Mesenchymal stem cell (in vitro differentiated cells and primary cell): ENCODE measurements around the gene BLMH.

Experiments
- DNase-seq: peaks from one replicate; pipeline ENCODE4 v3.0.0-alpha.2; 2013
- H2AFZ ChIP-seq: one replicate; pipeline ENCODE4 v1.6.1; 2013; ENCODE audit warnings: low read depth, mild to moderate bottlenecking, control low read depth, inconsistent platforms, low read length, moderate library complexity
- H2AK5ac ChIP-seq: 2 replicates; pipeline ENCODE4 v1.6.1; 2013; ENCODE audit warnings: low read length, moderate library complexity, mild to moderate bottlenecking, inconsistent platforms; ENCODE audit not compliant: severe bottlenecking
- H2BK120ac ChIP-seq: one replicate; pipeline ENCODE4 v1.6.1; 2013; ENCODE audit warnings: low read depth, mild to moderate bottlenecking, inconsistent platforms, low read length, moderate library complexity
- H2BK12ac ChIP-seq, 2 experiments: one replicate each; pipeline ENCODE4 v1.6.1; 2013; ENCODE audit warnings: inconsistent platforms in 2 of 2, low read length in 2 of 2, mild to moderate bottlenecking in 2 of 2, moderate library complexity in 2 of 2, control low read depth in 1 of 2
- H2BK15ac ChIP-seq: one replicate; pipeline ENCODE4 v1.6.1; 2013; ENCODE audit warnings: mild to moderate bottlenecking, low read depth, inconsistent platforms; ENCODE audit not compliant: poor library complexity, severe bottlenecking
- H2BK5ac ChIP-seq: 2 replicates; pipeline ENCODE4 v1.6.1; 2013; ENCODE audit warnings: low read depth, mild to moderate bottlenecking, low read length, control low read depth, inconsistent platforms; ENCODE audit not compliant: poor library complexity, severe bottlenecking
- H3K14ac ChIP-seq, 2 experiments: one replicate each; pipeline ENCODE4 v1.6.1; 2013; ENCODE audit warnings: inconsistent platforms in 2 of 2, low read length in 2 of 2, control low read depth in 1 of 2, mild to moderate bottlenecking in 1 of 2, moderate library complexity in 1 of 2
- H3K18ac ChIP-seq, 2 experiments: one replicate each; pipeline ENCODE4 v1.6.1; 2013; ENCODE audit warnings: inconsistent platforms in 2 of 2, low read length in 2 of 2, control low read depth in 1 of 2, low read depth in 1 of 2, mild to moderate bottlenecking in 1 of 2
- H3K23ac ChIP-seq, 2 experiments: one replicate each; pipeline ENCODE4 v1.6.1; 2013; ENCODE audit warnings: inconsistent platforms in 2 of 2, low read length in 2 of 2, mild to moderate bottlenecking in 2 of 2, moderate library complexity in 2 of 2, control low read depth in 1 of 2
- H3K27ac ChIP-seq: 2 replicates; pipeline ENCODE4 v1.5.1; 2013; ENCODE audit warnings: mild to moderate bottlenecking, moderate library complexity, low read length, control low read depth, inconsistent platforms; ENCODE audit not compliant: poor library complexity, severe bottlenecking
- H3K27me3 ChIP-seq, 2 experiments: 2 replicates each; pipeline versions ENCODE4 v1.6.1 to v1.7.0; 2013; ENCODE audit warnings: low read length in 2 of 2, mild to moderate bottlenecking in 2 of 2, moderate library complexity in 2 of 2, control low read depth in 1 of 2, inconsistent platforms in 1 of 2; ENCODE audit not compliant: control insufficient read depth in 1 of 2, insufficient read depth in 1 of 2
- H3K36me3 ChIP-seq, 2 experiments: 2 replicates each; pipeline versions ENCODE4 v1.6.1 to v1.7.0; 2013; ENCODE audit warnings: low read length in 2 of 2, control low read depth in 1 of 2, inconsistent platforms in 1 of 2, low read depth in 1 of 2, mild to moderate bottlenecking in 1 of 2; ENCODE audit not compliant: insufficient read depth in 2 of 2, control insufficient read depth in 1 of 2
- H3K4ac ChIP-seq, 2 experiments: one replicate each; pipeline ENCODE4 v1.6.1; 2013; ENCODE audit warnings: inconsistent platforms in 2 of 2, low read length in 2 of 2, mild to moderate bottlenecking in 2 of 2, moderate library complexity in 2 of 2, control low read depth in 1 of 2, low read depth in 1 of 2
- H3K4me1 ChIP-seq: 2 replicates; pipeline ENCODE4 v1.6.1; 2013; ENCODE audit warnings: low read depth, low read length, control low read depth; ENCODE audit not compliant: control insufficient read depth, insufficient read depth
- H3K4me2 ChIP-seq: 2 replicates; pipeline ENCODE4 v1.6.1; 2013; ENCODE audit warnings: low read length, mild to moderate bottlenecking, inconsistent platforms; ENCODE audit not compliant: poor library complexity, severe bottlenecking
- H3K4me3 ChIP-seq, 2 experiments: 2 replicates each; pipeline versions ENCODE4 v1.5.1 to v1.7.0; 2013; ENCODE audit warnings: low read length in 2 of 2, mild to moderate bottlenecking in 2 of 2, control low read depth in 1 of 2, low read depth in 1 of 2; ENCODE audit not compliant: insufficient read depth in 1 of 2
- H3K79me1 ChIP-seq: replicated peaks from 2 replicates; pipeline ENCODE4 v1.6.1; 2013; ENCODE audit warnings: mild to moderate bottlenecking, control low read depth, low read length, inconsistent platforms; ENCODE audit not compliant: poor library complexity, severe bottlenecking
- H3K9ac ChIP-seq: 2 replicates; pipeline ENCODE4 v1.7.0; 2013; ENCODE audit warnings: mild to moderate bottlenecking, low read length, moderate library complexity
- H3K9me3 ChIP-seq: 2 replicates; pipeline ENCODE4 v1.7.0; 2013; ENCODE audit warnings: mild to moderate bottlenecking, low read length; ENCODE audit not compliant: control insufficient read depth
- H4K8ac ChIP-seq: one replicate; pipeline ENCODE4 v1.6.1; 2013; ENCODE audit warnings: inconsistent platforms, mild to moderate bottlenecking, low read length, moderate library complexity
- H4K91ac ChIP-seq: one replicate; pipeline ENCODE4 v1.6.1; 2013; ENCODE audit warnings: mild to moderate bottlenecking, low read length, inconsistent platforms
- WGBS: methylation state at CpG from one replicate; pipeline ENCODE4 v1.1.7; 2013; ENCODE audit warnings: mixed read lengths; 5-methylcytosine and 5-hydroxymethylcytosine counted together

Gene BLMH

GRCh38 chr17:30217746-30218245 lies 73.9 kb downstream of the BLMH start:
- H3K9ac ChIP-seq = no peak overlapping the region
- no peak for DNase-seq
- 97% methylated on average over 11 of the region's 11 CpGs for WGBS

GRCh38 chr17:30217054-30217453 lies 74.7 kb downstream of the BLMH start:
- no peak overlapping the region for H3K4ac ChIP-seq
- DNase-seq = no peak
- no peak overlapping the region for H3K18ac ChIP-seq
- no peak overlapping the region for H2BK120ac ChIP-seq
- no peak overlapping the region for H3K14ac ChIP-seq
- peaks cover 0 to 3% of the 10 kb centered on the region in 2 experiments for H3K36me3 ChIP-seq
- no peak overlapping the region for H2AFZ ChIP-seq
- no peak overlapping the region for H3K4me2 ChIP-seq
- no peak overlapping the region for H3K4me3 ChIP-seq
- H4K91ac ChIP-seq = no peak overlapping the region
- no peaks in the 10 kb centered on the region for H3K79me1 ChIP-seq
- H3K4me1 ChIP-seq = no peaks in the 10 kb centered on the region
- no peak overlapping the region for H2AK5ac ChIP-seq
- no peak overlapping the region for H2BK5ac ChIP-seq
- no peaks in the 10 kb centered on the region for H3K9me3 ChIP-seq
- peak overlapping the region in 1 of 2 experiments; percentile 9 for H3K23ac ChIP-seq
- no peak overlapping the region for H2BK12ac ChIP-seq
- no peak overlapping the region for H2BK15ac ChIP-seq
- H3K9ac ChIP-seq = no peak overlapping the region
- H3K27ac ChIP-seq = no peak overlapping the region
- peaks cover 14 to 46% of the 10 kb centered on the region in 2 experiments for H3K27me3 ChIP-seq
- WGBS = 97% methylated on average over 6 of the region's 6 CpGs
- H4K8ac ChIP-seq = no peak overlapping the region

More at GRCh38 chr17:30217746-30218245, 73.9 kb downstream of the BLMH start:
- Histone ChIP-seq H2BK120ac (no peak overlapping the region), H4K91ac (no peak overlapping the region), H3K79me1 (no peaks in the 10 kb centered on the region), H3K9me3 (no peaks in the 10 kb centered on the region), H2BK5ac (no peak overlapping the region), H3K18ac (no peak overlapping the region), H2AK5ac (no peak overlapping the region), H3K27me3 (peaks cover 14 to 53% of the 10 kb centered on the region in 2 experiments), H2AFZ (no peak overlapping the region), H3K27ac (no peak overlapping the region), H3K4me3 (no peak overlapping the region), H3K14ac (no peak overlapping the region), H3K4me1 (no peaks in the 10 kb centered on the region), H3K23ac (no peak overlapping the region), H3K4me2 (no peak overlapping the region), H2BK12ac (no peak overlapping the region), H2BK15ac (no peak overlapping the region), H3K4ac (no peak overlapping the region), H4K8ac (no peak overlapping the region), H3K36me3 (peaks cover 0 to 3% of the 10 kb centered on the region in 2 experiments)

- Histone ChIP-seq H2AFZ (peak overlapping the region; percentile 78), H3K9ac (no peak overlapping the region), H2AK5ac (no peak overlapping the region), H3K36me3 (no peaks in the 10 kb centered on the region), H3K9me3 (no peaks in the 10 kb centered on the region), H3K79me1 (no peaks in the 10 kb centered on the region), H3K27ac (no peak overlapping the region), H2BK120ac (no peak overlapping the region), H3K4me3 (no peak overlapping the region), H2BK5ac (no peak overlapping the region), H2BK15ac (no peak overlapping the region), H2BK12ac (no peak overlapping the region), H4K91ac (no peak overlapping the region), H3K23ac (peak overlapping the region in 1 of 2 experiments; percentile 20), H3K18ac (no peak overlapping the region), H3K27me3 (peaks cover 5 to 26% of the 10 kb centered on the region in 2 experiments), H3K4me1 (no peaks in the 10 kb centered on the region), H3K14ac (no peak overlapping the region), H4K8ac (peak overlapping the region; percentile 24), H3K4me2 (no peak overlapping the region), H3K4ac (no peak overlapping the region)
- 90% methylated on average over 11 of the region's 11 CpGs for WGBS
- no peak for DNase-seq
Measured at GRCh38 chr17:30212750-30213149, 79.0 kb downstream of the BLMH start.

- no peak overlapping the region for H4K8ac ChIP-seq
- no peak overlapping the region for H3K18ac ChIP-seq
- H2BK5ac ChIP-seq = no peak overlapping the region
- DNase-seq = no peak
- H2AFZ ChIP-seq = no peak overlapping the region
- peak overlapping the region in 1 of 2 experiments; percentile 51 for H3K14ac ChIP-seq
- peaks cover 5 to 29% of the 10 kb centered on the region in 2 experiments for H3K27me3 ChIP-seq
- WGBS = 97% methylated on average over 6 of the region's 6 CpGs
- H3K9ac ChIP-seq = no peak overlapping the region
- H2BK120ac ChIP-seq = no peak overlapping the region
- H3K23ac ChIP-seq = no peak overlapping the region
- no peak overlapping the region for H2BK12ac ChIP-seq
- no peak overlapping the region for H3K4ac ChIP-seq
- no peak overlapping the region for H2BK15ac ChIP-seq
- H3K27ac ChIP-seq = no peak overlapping the region
- no peak overlapping the region for H2AK5ac ChIP-seq
- no peaks in the 10 kb centered on the region for H3K79me1 ChIP-seq
- H3K4me2 ChIP-seq = no peak overlapping the region
- H3K4me3 ChIP-seq = no peak overlapping the region
- no peaks in the 10 kb centered on the region for H3K9me3 ChIP-seq
- no peaks in the 10 kb centered on the region for H3K36me3 ChIP-seq
- H4K91ac ChIP-seq = no peak overlapping the region
- H3K4me1 ChIP-seq = no peaks in the 10 kb centered on the region
Measured at GRCh38 chr17:30211371-30211770, 80.4 kb downstream of the BLMH start.
